Stimulated activated CD4-positive, alpha-beta T cell treated with anti-CD3 and anti-CD28 coated beads, Interleukin-4, amount 100 ng/mL, for 24 hours (primary cell): ENCODE data around the gene ECE1.
A peak's percentile ranks its signal among the peaks of the same experiment; 100 is the strongest.
"Not testable (repeated sequence)": the region's sequence is repeated elsewhere in the genome, so short reads cannot be mapped to it uniquely, and the experiment has no call there.

ENCODE experiments used
- DNase-seq: peaks from one replicate; pipeline ENCODE4 v3.0.0-alpha.2; 2020

ECE1 gene

GRCh38 chr1:21216835-21217811, 73.1 kb downstream of the ECE1 start:
- peak; percentile 80 for DNase-seq

GRCh38 chr1:21212126-21212525, 78.1 kb downstream of the ECE1 start:
- no peak for DNase-seq

- not testable (repeated sequence) for DNase-seq
Measured at GRCh38 chr1:21208137-21208700, 82.0 kb downstream of the ECE1 start.

- DNase-seq: no peak
Measured at GRCh38 chr1:21206117-21206516, 84.1 kb downstream of the ECE1 start.

GRCh38 chr1:21205416-21205815, 84.8 kb downstream of the ECE1 start:
- no peak for DNase-seq

- DNase-seq: no peak
Measured at GRCh38 chr1:21201650-21202049, 88.6 kb downstream of the ECE1 start.

GRCh38 chr1:21201238-21201637, 89.0 kb downstream of the ECE1 start:
- not testable (repeated sequence) for DNase-seq

GRCh38 chr1:21200767-21201166, 89.5 kb downstream of the ECE1 start:
- no peak for DNase-seq

- no peak for DNase-seq
Measured at GRCh38 chr1:21198929-21199328, 91.3 kb downstream of the ECE1 start.

- no peak for DNase-seq
Measured at GRCh38 chr1:21192871-21193270, 97.4 kb downstream of the ECE1 start.

GRCh38 chr1:21192284-21192683, 98.0 kb downstream of the ECE1 start:
- no peak for DNase-seq

GRCh38 chr1:21190771-21191170, 99.5 kb downstream of the ECE1 start:
- DNase-seq: not testable (repeated sequence)

- DNase-seq: no peak
Measured at GRCh38 chr1:21189906-21190500, 100.3 kb downstream of the ECE1 start.

GRCh38 chr1:21189421-21189820, 100.8 kb downstream of the ECE1 start:
- no peak for DNase-seq

GRCh38 chr1:21188235-21188634, 102.0 kb downstream of the ECE1 start:
- no peak for DNase-seq

- no peak for DNase-seq
Measured at GRCh38 chr1:21185221-21185731, 105.0 kb downstream of the ECE1 start.

- DNase-seq: no peak
Measured at GRCh38 chr1:21184276-21184675, 106.0 kb downstream of the ECE1 start.

- no peak for DNase-seq
Measured at GRCh38 chr1:21182181-21182731, 108.0 kb downstream of the ECE1 start.

GRCh38 chr1:21178271-21178670, 112.0 kb downstream of the ECE1 start:
- DNase-seq: not testable (repeated sequence)

GRCh38 chr1:21176586-21177555, 113.4 kb downstream of the ECE1 start, which contains the start of gene EIF4G3:
Gene EIF4G3 (minus strand): TSS chr1:21176897. CDS start chr1:21002742, 174,155 bp downstream.
- DNase-seq: peak; percentile 100

GRCh38 chr1:21175670-21176581, 114.3 kb downstream of the ECE1 start:
- peak; percentile 36 for DNase-seq
